ENCODE results near the gene UGT1A5. TPM values are rescaled to one million over a fixed set of nuclear protein-coding genes. Genes with fewer than 3 reads are reported as not detected.

UGT1A5 gene
- total and polyA plus RNA-seq, 2 of the 8 experiments (the other 6 are each of a cell fraction or from before 2014, with no cell fraction given) = not detected

DNA sequence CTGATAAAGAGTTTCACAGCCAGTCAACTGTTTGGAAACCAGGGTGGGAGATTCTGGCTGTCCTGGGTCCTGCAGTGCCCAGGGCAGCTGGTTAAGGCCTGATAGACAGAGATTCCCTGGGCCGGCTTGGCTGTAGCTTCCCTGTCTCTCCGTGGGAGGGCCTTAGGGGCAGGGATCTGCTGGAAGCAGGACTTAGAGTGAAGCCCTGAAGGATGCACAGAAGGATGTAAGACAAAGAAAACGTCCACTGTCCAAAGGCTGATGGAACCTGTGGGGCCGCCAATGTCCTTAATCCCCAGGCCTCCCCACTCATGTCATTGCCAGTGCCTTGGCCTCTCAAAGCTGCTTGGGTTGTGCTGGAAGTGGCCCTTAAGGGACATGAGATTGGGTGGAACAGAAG lies 98.4 kb downstream of the UGT1A5 start:
- Histone ChIP-seq H3K27me3 (replicated peaks in 1 of 4; ENCODE audit: control insufficient read depth in 3 of 4, extremely low read depth in 1 of 4, insufficient read depth in 3 of 4, low read length in 3 of 4) (no peaks in the 10 kb centered on the region), H3K27ac (ENCODE audit: low read depth, low read length) (no peak overlapping the region), H4K5ac (ENCODE audit: insufficient read length, low read depth, low read length) (no peak overlapping the region), H3K9ac (replicated peaks in 1 of 4; ENCODE audit: extremely low read depth in 1 of 4, low read depth in 3 of 4, low read length in 3 of 4) (no peak overlapping the region), H2BK15ac (ENCODE audit: low read length) (no peak overlapping the region), H3K79me1 (ENCODE audit: low read depth, low read length) (no peaks in the 10 kb centered on the region), H3K18ac (ENCODE audit: extremely low read depth, low read length) (no peak overlapping the region), H2BK5ac (ENCODE audit: low read depth, low read length) (no peak overlapping the region), H4K91ac (replicated peaks; ENCODE audit: insufficient read length, low read length) (no peak overlapping the region), H4K8ac (ENCODE audit: extremely low read depth, insufficient read depth, low read length) (no peak overlapping the region), H4K20me1 (replicated peaks in 1 of 2; ENCODE audit: control insufficient read depth in 1 of 2, insufficient read depth in 2 of 2, low read length in 2 of 2) (no peaks in the 10 kb centered on the region), H3K4ac (replicated peaks; ENCODE audit: insufficient read length, low read depth, low read length) (no peak overlapping the region), H3K4me3 (ENCODE audit: extremely low read depth in 1 of 4, insufficient read depth in 2 of 4, low read depth in 3 of 4, low read length in 4 of 4) (no peak overlapping the region), H3K9me3 (ENCODE audit: insufficient read depth in 2 of 2, low read depth in 1 of 2, low read length in 1 of 2) (no peaks in the 10 kb centered on the region), H3K56ac (replicated peaks; ENCODE audit: insufficient read length, low read depth, low read length) (no peak overlapping the region), H3K79me2 (ENCODE audit: control insufficient read depth in 1 of 2, insufficient read depth in 2 of 2, low read length in 2 of 2) (no peaks in the 10 kb centered on the region), H2AK5ac (ENCODE audit: low read depth, low read length) (no peak overlapping the region), H3K23me2 (ENCODE audit: low read depth, low read length) (no peaks in the 10 kb centered on the region), H3K23ac (ENCODE audit: insufficient read length) (no peak overlapping the region), H3K4me2 (ENCODE audit: insufficient read depth in 1 of 2, low read depth in 2 of 2, low read length in 2 of 2) (no peak overlapping the region), H3K36me3 (ENCODE audit: control insufficient read depth in 2 of 4, insufficient read depth in 4 of 4, low read length in 3 of 4) (no peaks in the 10 kb centered on the region), H2BK20ac (ENCODE audit: low read length) (no peak overlapping the region), H3K14ac (ENCODE audit: insufficient read length) (no peak overlapping the region), H2BK120ac (replicated peaks; ENCODE audit: low read depth, low read length) (no peak overlapping the region), H3K4me1 (replicated peaks in 1 of 4; ENCODE audit: control insufficient read depth in 3 of 4, insufficient read depth in 4 of 4, low read length in 3 of 4) (no peaks in the 10 kb centered on the region), H2BK12ac (ENCODE audit: low read depth, low read length) (no peak overlapping the region), H2AFZ (ENCODE audit: low read length) (no peak overlapping the region)
- ChIA-PET POLR2A (ENCODE audit: partially characterized antibody) (no interaction called here), CTCF (ENCODE audit: partially characterized antibody) (no interaction called here)
- FAIRE-seq (no peak), DNase-seq (ENCODE audit: low read depth in 1 of 2, low spot score in 2 of 2) (no peak)
- WGBS, 2 experiments (ENCODE audit: extremely low coverage in 1 of 2, insufficient coverage in 1 of 2, insufficient read length in 1 of 2, insufficient replicate concordance in 2 of 2, low coverage in 1 of 2, low lambda C conversion rate in 2 of 2, missing lambda C conversion rate in 1 of 2) = 86% methylated on average over 4 of the region's 4 CpGs; no CpG with 5 or more reads in 1 of the 2 experiments
- TF ChIP-seq HDAC2 (IDR thresholded peaks at IDR 0.05; ENCODE audit: borderline replicate concordance in 1 of 2, low read depth in 2 of 2, low read length in 2 of 2) (no peak), CBX5 (IDR thresholded peaks at IDR 0.05; ENCODE audit: low read depth, low read length) (no peak), SIN3A (conservative IDR thresholded peaks at IDR 0.05 in 1 of 2, IDR thresholded peaks at IDR 0.05 in 1 of 2; ENCODE audit: low read depth in 1 of 2, low read length in 2 of 2) (no peak), YY1 (IDR thresholded peaks at IDR 0.05; ENCODE audit: low read depth, low read length) (no peak), EGR1 (IDR thresholded peaks at IDR 0.05; ENCODE audit: borderline replicate concordance, low read depth, low read length) (no peak), EP300 (IDR thresholded peaks at IDR 0.05; ENCODE audit: borderline replicate concordance in 1 of 2, low read depth in 2 of 2, low read length in 2 of 2) (no peak)
- TF ChIP-seq, protein P1, sequence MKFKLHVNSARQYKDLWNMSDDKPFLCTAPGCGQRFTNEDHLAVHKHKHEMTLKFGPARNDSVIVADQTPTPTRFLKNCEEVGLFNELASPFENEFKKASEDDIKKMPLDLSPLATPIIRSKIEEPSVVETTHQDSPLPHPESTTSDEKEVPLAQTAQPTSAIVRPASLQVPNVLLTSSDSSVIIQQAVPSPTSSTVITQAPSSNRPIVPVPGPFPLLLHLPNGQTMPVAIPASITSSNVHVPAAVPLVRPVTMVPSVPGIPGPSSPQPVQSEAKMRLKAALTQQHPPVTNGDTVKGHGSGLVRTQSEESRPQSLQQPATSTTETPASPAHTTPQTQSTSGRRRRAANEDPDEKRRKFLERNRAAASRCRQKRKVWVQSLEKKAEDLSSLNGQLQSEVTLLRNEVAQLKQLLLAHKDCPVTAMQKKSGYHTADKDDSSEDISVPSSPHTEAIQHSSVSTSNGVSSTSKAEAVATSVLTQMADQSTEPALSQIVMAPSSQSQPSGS (IDR thresholded peaks at IDR 0.05; ENCODE audit: low read length) = no peak
- TF ChIP-seq, protein P2, sequence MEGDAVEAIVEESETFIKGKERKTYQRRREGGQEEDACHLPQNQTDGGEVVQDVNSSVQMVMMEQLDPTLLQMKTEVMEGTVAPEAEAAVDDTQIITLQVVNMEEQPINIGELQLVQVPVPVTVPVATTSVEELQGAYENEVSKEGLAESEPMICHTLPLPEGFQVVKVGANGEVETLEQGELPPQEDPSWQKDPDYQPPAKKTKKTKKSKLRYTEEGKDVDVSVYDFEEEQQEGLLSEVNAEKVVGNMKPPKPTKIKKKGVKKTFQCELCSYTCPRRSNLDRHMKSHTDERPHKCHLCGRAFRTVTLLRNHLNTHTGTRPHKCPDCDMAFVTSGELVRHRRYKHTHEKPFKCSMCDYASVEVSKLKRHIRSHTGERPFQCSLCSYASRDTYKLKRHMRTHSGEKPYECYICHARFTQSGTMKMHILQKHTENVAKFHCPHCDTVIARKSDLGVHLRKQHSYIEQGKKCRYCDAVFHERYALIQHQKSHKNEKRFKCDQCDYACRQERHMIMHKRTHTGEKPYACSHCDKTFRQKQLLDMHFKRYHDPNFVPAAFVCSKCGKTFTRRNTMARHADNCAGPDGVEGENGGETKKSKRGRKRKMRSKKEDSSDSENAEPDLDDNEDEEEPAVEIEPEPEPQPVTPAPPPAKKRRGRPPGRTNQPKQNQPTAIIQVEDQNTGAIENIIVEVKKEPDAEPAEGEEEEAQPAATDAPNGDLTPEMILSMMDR (IDR thresholded peaks at IDR 0.05; ENCODE audit: control extremely low read depth in 1 of 3, insufficient read depth in 1 of 3, low read depth in 1 of 3, low read length in 3 of 3) = no peak

Data from H1 (cell line).